Raji (cell line): Measurements from ENCODE around the gene TLCD3B.

Experiments
- POLR2A ChIP-seq: IDR thresholded peaks from 2 replicates; pipeline ENCODE4 v1.6.1; 2011; ENCODE audit warnings: low read depth, low read length, control low read depth; ENCODE audit not compliant: insufficient read depth

Gene TLCD3B

DNA sequence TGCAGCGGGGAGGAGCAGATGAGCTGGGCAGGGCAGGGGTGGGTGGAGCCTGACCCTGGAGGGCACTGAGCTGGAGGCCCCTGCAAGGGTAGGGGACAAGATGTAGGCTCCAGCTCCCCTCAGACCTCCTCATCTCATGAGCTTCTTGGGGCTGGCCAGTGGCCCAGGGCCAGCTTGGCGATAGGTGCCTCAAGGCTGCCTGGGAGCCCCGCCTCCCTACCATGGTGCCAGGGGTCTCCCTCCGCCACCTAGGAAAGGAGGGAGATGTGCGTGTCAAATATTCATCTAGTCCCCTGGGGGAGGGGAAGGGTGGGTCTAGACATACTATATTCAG lies 39.5 kb downstream of the TLCD3B start:
- TF ChIP-seq POLR2A, result no peak

DNA sequence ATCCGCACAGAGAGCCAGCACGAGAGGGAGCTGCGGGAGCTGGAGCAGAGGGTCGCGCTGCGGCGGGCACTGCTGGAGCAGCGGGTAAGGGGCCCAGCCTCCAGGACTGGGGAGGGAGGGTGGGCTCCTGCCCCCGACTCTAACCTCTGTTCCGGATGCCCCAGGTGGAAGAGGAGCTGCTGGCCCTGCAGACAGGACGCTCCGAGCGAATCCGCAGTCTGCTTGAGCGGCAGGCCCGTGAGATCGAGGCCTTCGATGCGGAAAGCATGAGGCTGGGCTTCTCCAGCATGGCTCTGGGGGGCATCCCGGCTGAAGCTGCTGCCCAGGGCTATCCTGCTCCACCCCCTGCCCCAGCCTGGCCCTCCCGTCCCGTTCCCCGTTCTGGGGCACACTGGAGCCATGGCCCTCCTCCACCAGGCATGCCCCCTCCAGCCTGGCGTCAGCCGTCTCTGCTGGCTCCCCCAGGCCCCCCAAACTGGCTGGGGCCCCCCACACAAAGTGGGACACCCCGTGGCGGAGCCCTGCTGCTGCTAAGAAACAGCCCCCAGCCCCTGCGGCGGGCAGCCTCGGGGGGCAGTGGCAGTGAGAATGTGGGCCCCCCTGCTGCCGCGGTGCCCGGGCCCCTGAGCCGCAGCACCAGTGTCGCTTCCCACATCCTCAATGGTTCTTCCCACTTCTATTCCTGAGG lies 40.0 kb downstream of the TLCD3B start:
- no peak for TF ChIP-seq POLR2A

- no peak for TF ChIP-seq POLR2A
These were observed 41.0 kb downstream of the TLCD3B start for GRCh38 chr16:29990034-29990433.

GRCh38 chr16:29989111-29989858 lies 41.8 kb downstream of the TLCD3B start:
- TF ChIP-seq POLR2A, result no peak

DNA sequence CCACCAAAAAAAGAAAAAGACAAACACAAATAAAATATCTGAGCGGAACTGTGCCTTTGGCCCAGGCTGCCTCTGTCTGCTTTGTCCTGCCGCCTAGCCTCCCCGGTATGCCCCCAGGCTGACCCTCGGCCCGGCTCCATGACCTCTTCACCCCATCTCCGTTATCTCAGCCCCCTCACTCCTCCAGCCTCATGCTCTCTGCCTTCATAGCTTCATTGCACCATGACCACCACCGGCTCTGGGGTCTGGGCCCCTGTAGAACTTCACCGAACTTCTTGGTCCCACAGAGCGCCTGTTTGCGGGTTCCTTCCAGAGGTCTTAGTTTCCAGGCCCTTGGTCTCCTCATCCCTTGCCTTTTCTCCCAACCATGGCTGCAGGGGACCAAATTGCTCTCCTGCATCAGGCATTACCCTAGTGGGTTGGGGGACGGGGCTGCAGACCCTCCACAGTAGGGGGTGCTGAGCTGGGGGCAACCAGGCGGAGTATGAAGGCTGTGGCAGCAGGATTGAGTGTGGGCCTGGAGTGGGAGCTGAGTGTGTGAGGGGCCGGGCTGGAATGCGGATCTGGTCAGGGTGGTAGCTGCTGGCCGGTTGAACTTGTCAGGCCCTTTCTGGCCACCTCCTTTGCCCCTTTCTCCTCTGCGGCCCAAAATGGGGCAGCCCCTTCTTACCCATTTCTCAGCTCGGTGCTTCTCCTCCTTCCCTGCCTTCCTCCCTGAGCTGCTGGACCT lies 42.6 kb downstream of the TLCD3B start:
- TF ChIP-seq POLR2A, result no peak

DNA sequence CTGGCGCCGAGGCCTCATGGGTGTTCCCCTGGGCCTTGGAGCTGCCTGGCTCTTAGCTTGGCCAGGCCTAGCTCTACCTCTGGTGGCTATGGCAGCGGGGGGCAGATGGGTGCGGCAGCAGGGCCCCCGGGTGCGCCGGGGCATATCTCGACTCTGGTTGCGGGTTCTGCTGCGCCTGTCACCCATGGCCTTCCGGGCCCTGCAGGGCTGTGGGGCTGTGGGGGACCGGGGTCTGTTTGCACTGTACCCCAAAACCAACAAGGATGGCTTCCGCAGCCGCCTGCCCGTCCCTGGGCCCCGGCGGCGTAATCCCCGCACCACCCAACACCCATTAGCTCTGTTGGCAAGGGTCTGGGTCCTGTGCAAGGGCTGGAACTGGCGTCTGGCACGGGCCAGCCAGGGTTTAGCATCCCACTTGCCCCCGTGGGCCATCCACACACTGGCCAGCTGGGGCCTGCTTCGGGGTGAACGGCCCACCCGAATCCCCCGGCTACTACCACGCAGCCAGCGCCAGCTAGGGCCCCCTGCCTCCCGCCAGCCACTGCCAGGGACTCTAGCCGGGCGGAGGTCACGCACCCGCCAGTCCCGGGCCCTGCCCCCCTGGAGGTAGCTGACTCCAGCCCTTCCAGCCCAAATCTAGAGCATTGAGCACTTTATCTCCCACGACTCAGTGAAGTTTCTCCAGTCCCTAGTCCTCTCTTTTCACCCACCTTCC lies 43.5 kb downstream of the TLCD3B start:
- no peak for TF ChIP-seq POLR2A

GRCh38 chr16:29986931-29987330 lies 44.1 kb downstream of the TLCD3B start:
- TF ChIP-seq POLR2A, result no peak

DNA sequence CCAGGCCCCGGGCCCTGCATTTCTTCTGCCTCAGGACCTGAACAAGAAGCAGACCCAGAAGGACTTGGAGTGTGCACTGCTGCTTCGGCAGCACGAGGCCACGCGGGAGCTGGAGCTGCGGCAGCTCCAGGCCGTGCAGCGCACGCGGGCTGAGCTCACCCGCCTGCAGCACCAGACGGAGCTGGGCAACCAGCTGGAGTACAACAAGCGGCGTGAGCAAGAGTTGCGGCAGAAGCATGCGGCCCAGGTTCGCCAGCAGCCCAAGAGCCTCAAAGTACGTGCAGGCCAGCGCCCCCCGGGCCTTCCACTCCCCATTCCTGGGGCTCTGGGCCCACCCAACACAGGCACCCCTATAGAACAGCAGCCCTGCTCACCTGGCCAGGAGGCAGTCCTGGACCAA lies 44.8 kb downstream of the TLCD3B start:
- TF ChIP-seq POLR2A, result no peak

GRCh38 chr16:29985271-29985811 lies 45.7 kb downstream of the TLCD3B start:
- TF ChIP-seq POLR2A, result no peak

DNA sequence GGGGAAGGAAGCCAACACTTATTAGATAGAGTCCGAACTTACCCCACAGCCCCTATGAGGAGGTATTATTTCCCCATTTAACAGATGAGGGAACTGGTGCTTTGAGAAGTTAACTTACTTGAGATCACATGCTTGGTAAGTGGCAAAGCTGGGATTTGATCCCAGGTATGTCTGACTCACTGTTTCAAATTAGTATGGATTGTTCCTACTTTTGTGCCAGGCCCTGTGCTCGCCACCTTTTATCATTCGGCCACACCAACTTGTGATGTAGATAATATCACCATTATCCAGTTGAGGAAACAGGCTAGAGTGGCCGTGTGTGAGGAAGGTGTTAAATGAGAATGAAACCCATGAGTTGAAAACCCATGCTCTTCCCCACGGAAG lies 46.3 kb downstream of the TLCD3B start:
- TF ChIP-seq POLR2A, result no peak

GRCh38 chr16:29984137-29984763 lies 46.8 kb downstream of the TLCD3B start:
- TF ChIP-seq POLR2A, result no peak

DNA sequence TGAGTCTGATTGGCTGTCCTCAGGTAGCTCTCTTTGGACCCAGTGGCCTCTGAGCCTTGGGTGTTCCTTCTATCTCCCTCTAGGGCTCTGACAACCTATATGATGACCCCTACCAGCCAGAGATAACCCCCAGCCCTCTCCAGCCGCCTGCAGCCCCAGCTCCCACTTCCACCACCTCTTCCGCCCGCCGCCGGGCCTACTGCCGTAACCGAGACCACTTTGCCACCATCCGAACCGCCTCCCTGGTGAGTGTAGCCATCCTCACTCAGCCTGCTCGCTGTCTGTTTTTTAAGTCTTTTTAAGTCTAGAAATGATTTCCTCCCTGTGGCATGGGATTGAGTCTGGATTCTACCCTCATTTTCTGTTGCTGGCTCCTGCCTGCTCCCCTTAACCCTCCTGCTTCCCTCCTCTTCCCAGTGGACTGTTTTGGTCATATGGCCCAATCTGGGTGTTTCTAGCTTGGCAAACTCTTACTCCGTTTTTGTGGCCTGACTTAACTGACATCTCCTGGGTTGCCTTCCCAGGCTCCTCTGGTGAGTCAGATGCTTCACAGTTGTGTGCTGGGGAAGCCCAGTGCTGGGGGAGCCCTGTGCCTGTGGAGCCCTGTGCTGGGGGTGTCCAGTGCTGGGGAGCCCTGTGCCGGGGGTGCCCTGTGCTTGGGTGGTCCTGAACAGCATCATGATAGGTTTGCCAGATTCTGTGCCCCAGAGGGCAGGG lies 47.5 kb downstream of the TLCD3B start:
- TF ChIP-seq POLR2A, result no peak

DNA sequence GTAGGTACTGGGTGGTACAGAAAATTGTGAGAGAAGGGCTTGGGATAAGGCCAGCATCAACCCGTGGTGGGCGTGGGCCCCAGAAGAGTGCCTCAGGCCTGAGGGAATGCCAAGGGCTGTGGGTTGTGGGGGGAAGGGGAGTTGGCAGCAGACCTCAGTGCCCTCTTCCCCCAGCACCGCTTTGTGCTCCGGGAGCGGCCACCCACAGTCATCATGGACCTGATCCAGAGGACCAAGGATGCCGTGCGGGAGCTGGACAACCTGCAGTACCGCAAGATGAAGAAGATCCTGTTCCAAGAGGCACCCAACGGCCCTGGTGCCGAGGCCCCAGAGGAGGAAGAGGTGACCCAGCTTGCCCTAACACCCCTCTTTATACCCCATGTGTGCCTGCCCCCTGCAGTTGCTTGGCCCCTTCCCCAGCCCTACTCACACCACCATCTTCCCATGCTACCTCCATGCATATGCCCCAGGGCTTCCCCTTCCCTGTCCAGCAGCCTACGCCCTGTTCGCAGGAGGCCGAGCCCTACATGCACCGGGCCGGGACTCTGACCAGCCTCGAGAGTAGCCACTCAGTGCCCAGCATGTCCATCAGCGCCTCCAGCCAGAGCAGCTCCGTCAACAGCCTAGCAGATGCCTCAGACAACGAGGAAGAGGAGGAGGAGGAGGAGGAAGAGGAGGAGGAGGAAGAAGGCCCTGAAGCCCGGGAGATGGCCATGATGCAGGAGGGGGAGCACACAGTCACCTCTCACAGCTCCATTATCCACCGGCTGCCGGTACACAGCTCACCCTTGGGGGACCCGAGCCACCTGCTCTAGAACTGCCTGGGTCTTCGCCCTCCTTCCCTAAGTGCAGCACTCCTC lies 48.3 kb downstream of the TLCD3B start:
- TF ChIP-seq POLR2A, result no peak
